GM12864 (cell line): Measurements from ENCODE around the gene FCRL6.

Source experiments
- DNase-seq: peaks from one replicate; pipeline ENCODE4 v3.0.0-alpha.2; 2011; ENCODE audit warnings: low read depth
- H3K4me3 ChIP-seq: 2 replicates; pipeline ENCODE4 v1.5.1; 2011; ENCODE audit warnings: mild to moderate bottlenecking, low read depth, low read length, control low read depth
- TF ChIP-seq, protein P1 (sequence below): IDR thresholded peaks from 2 replicates; pipeline ENCODE4 v1.5.1; 2011; ENCODE audit warnings: low read depth, mild to moderate bottlenecking, moderate library complexity, low read length, control low read depth, inconsistent platforms; ENCODE audit errors: missing control alignments

FCRL6 gene

DNA sequence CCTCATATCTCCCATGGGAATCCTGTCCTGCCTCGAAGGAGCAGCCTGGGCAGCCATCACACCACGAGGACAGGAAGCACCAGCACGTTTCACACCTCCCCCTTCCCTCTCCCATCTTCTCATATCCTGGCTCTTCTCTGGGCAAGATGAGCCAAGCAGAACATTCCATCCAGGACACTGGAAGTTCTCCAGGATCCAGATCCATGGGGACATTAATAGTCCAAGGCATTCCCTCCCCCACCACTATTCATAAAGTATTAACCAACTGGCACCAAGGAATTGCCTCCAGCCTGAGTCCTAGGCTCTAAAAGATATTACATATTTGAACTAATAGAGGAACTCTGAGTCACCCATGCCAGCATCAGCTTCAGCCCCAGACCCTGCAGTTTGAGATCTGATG, 33.2 kb downstream of the FCRL6 start:
- DNase-seq: no peak
- TF ChIP-seq, protein P1, sequence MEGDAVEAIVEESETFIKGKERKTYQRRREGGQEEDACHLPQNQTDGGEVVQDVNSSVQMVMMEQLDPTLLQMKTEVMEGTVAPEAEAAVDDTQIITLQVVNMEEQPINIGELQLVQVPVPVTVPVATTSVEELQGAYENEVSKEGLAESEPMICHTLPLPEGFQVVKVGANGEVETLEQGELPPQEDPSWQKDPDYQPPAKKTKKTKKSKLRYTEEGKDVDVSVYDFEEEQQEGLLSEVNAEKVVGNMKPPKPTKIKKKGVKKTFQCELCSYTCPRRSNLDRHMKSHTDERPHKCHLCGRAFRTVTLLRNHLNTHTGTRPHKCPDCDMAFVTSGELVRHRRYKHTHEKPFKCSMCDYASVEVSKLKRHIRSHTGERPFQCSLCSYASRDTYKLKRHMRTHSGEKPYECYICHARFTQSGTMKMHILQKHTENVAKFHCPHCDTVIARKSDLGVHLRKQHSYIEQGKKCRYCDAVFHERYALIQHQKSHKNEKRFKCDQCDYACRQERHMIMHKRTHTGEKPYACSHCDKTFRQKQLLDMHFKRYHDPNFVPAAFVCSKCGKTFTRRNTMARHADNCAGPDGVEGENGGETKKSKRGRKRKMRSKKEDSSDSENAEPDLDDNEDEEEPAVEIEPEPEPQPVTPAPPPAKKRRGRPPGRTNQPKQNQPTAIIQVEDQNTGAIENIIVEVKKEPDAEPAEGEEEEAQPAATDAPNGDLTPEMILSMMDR: no peak
- no peak overlapping the region for H3K4me3 ChIP-seq

DNA sequence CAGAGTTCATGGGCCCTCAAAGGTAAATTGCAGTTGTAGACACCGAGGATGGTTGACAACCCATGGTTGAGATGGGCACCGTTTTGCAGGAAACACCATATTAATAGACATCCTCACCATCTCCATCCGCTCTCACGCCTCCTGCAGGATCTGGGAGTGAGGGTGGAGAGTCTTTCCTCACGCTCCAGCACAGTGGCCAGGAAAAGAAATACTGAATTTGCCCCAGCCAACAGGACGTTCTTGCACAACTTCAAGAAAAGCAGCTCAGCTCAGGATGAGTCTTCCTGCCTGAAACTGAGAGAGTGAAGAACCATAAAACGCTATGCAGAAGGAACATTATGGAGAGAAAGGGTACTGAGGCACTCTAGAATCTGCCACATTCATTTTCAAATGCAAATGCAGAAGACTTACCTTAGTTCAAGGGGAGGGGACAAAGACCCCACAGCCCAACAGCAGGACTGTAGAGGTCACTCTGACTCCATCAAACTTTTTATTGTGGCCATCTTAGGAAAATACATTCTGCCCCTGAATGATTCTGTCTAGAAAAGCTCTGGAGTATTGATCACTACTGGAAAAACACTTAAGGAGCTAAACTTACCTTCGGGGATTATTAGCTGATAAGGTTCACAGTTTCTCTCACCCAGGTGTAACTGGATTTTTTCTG, 33.8 kb downstream of the FCRL6 start:
- DNase-seq: no peak
- no peak overlapping the region for H3K4me3 ChIP-seq
- TF ChIP-seq, protein P1: no peak

DNA sequence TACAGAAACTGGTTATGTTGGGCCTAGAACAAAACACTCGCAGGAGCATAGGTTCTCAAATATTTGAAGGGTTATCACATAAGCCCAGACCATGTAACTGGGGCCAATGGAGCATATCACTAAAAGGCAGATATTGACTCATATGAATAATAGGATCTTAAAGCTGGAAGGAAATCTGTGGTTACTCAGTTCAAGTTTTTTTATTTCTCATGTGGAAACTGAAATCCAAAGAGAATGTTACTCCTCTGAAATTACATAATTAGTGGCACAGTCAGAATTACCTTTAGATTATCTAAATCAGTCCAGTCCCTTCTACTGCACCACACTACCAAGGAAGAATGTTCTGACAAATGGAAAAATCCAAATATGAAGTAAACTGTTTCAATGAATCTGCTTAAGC, 36.6 kb downstream of the FCRL6 start:
- no peak overlapping the region for H3K4me3 ChIP-seq
- peak; percentile 38 for DNase-seq
- TF ChIP-seq, protein P1: no peak

DNA sequence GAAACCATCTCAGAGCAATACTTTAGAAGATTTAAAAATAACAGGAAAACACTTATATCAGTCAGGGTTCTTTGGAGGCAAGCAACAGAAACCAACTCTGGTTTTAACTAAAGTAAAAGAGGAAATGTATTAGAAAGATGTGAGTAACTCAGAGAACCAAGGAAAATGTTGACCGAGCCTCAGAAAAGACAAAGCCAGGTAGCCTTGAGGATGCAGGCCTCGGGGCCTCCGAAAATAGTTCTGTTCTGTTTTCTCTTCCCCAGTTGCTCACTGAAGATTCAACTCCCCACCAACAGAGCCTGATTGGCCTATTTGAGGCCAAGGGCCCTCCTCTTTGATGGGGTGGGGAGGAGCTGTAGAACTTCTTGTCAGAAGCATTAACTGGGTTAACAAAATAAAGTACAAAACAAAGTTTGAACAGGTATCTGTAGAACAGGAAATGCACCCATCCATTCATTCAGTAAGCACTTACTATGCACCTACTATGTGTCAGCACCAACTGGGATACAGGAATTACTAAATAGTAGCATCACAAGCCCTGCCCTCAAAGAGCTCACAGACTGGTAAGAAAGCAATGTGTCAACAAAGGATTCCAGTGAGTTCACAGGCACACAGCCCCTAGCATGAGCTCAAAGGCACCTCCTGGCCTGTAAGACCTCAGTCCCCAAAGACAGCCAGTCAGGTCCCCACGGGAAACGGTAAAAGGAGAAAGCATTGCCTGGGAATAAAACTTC, 37.1 kb downstream of the FCRL6 start:
- TF ChIP-seq, protein P1: no peak
- H3K4me3 ChIP-seq: no peak overlapping the region
- peak; percentile 47 for DNase-seq

DNA sequence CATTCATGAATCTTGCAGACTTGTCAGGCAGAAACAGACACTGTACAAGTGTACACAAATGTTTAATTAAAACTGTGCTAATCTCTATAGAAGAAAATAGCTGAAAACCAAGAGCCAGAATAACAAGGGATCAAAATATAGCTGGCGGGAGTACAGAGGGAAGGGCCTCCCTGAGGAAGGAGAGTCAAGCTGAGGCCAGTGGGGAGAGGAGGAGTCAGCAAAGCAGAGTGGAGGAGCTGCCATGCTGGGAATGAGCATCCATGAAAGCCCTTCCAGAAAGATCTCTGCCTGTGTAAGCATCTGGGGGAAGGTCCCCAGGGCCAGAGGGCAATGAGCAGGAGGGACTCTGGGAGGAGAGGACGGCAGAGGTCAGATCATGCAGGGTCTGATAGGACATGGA, 39.6 kb downstream of the FCRL6 start:
- H3K4me3 ChIP-seq: no peak overlapping the region
- DNase-seq: no peak
- TF ChIP-seq, protein P1: no peak

DNA sequence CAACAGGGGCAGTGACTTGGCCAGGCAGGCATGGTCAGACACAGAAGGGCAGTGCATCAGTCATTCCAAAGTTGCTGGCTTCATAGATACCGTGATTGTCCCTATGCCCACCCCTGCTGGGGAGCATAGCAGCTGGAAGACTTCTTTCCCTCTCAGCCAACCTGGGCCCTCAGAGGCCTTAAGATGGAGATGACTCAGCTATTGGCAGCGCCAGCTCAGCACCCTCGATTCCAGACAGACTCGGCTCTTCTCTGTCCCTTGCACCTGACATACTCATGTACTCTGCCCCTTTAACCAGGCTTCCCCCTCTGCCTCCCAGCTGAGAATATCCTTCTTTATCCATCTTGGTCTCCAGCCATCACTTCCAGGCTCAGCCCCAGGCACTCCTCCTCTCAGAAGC, 41.3 kb downstream of the FCRL6 start:
- TF ChIP-seq, protein P1: no peak
- DNase-seq: no peak
- H3K4me3 ChIP-seq: no peak overlapping the region
